H9 (cell line): ENCODE results near the gene SNX32. TPM values are rescaled to one million over a fixed set of nuclear protein-coding genes. Genes with fewer than 3 reads are reported as not detected.

Experiments
- DNase-seq: peaks from one replicate; pipeline ENCODE4 v3.0.0-alpha.2; 2017
- H2AFZ ChIP-seq: one replicate; pipeline ENCODE4 v1.6.1; 2013; ENCODE audit warnings: mild to moderate bottlenecking, low read length, control low read depth, moderate library complexity
- H2AK5ac ChIP-seq: 2 replicates; pipeline ENCODE4 v1.6.1; 2013; ENCODE audit warnings: low read length, control low read depth, mixed read lengths; ENCODE audit not compliant: insufficient read length
- H2BK120ac ChIP-seq: one replicate; pipeline ENCODE4 v1.6.1; 2013; ENCODE audit warnings: low read depth, mild to moderate bottlenecking, low read length, control low read depth, inconsistent platforms; ENCODE audit not compliant: poor library complexity, severe bottlenecking
- H2BK12ac ChIP-seq: 2 replicates; pipeline ENCODE4 v1.6.1; 2013; ENCODE audit warnings: low read length, control low read depth, mixed read lengths, low read depth; ENCODE audit not compliant: insufficient read length
- H2BK15ac ChIP-seq: 2 replicates; pipeline ENCODE4 v1.6.1; 2013; ENCODE audit warnings: low read depth, low read length, control low read depth
- H2BK20ac ChIP-seq: one replicate; pipeline ENCODE4 v1.6.1; 2013; ENCODE audit warnings: low read depth, mild to moderate bottlenecking, low read length, control low read depth, inconsistent platforms; ENCODE audit not compliant: poor library complexity, severe bottlenecking
- H2BK5ac ChIP-seq: 2 replicates; pipeline ENCODE4 v1.6.1; 2013; ENCODE audit warnings: low read length, control low read depth, mixed read lengths; ENCODE audit not compliant: insufficient read length
- H3K14ac ChIP-seq: 2 replicates; pipeline ENCODE4 v1.6.1; 2013; ENCODE audit warnings: low read length, control low read depth; ENCODE audit not compliant: insufficient read depth
- H3K18ac ChIP-seq: 2 replicates; pipeline ENCODE4 v1.6.1; 2013; ENCODE audit warnings: low read depth, mild to moderate bottlenecking, mixed read lengths, low read length, control low read depth; ENCODE audit not compliant: insufficient read length
- H3K23ac ChIP-seq: 2 replicates; pipeline ENCODE4 v1.6.1; 2013; ENCODE audit warnings: low read length, control low read depth, mixed read lengths, low read depth; ENCODE audit not compliant: insufficient read length
- H3K23me2 ChIP-seq: 2 replicates; pipeline ENCODE4 v1.6.1; 2013; ENCODE audit warnings: low read depth, mild to moderate bottlenecking, mixed read lengths, low read length, control low read depth; ENCODE audit not compliant: insufficient read length, poor library complexity, severe bottlenecking
- H3K27ac ChIP-seq: 2 replicates; pipeline ENCODE4 v1.5.1; 2013; ENCODE audit warnings: low read length, control low read depth, mixed read lengths, low read depth; ENCODE audit not compliant: insufficient read length
- H3K27me3 ChIP-seq: 2 replicates; pipeline ENCODE4 v1.6.1; 2013; ENCODE audit warnings: low read length, control low read depth, inconsistent platforms; ENCODE audit not compliant: insufficient read depth
- H3K4ac ChIP-seq: 2 replicates; pipeline ENCODE4 v1.6.1; 2013; ENCODE audit warnings: low read depth, mild to moderate bottlenecking, control low read depth, inconsistent platforms, low read length, moderate library complexity
- H3K4me1 ChIP-seq: 2 replicates; pipeline ENCODE4 v1.6.1; 2013; ENCODE audit warnings: low read length, control low read depth, inconsistent platforms; ENCODE audit not compliant: insufficient read depth
- H3K4me2 ChIP-seq: 2 replicates; pipeline ENCODE4 v1.6.1; 2013; ENCODE audit warnings: low read length, control low read depth, mixed read lengths; ENCODE audit not compliant: insufficient read length, insufficient read depth
- H3K56ac ChIP-seq: 2 replicates; pipeline ENCODE4 v1.6.1; 2013; ENCODE audit warnings: low read depth, mild to moderate bottlenecking, mixed read lengths, low read length, control low read depth; ENCODE audit not compliant: insufficient read length
- H3K79me1 ChIP-seq: 2 replicates; pipeline ENCODE4 v1.6.1; 2013; ENCODE audit warnings: low read depth, mild to moderate bottlenecking, moderate library complexity, low read length, control low read depth, inconsistent platforms; ENCODE audit not compliant: insufficient read depth, poor library complexity, severe bottlenecking
- H3K79me2 ChIP-seq: 2 replicates; pipeline ENCODE4 v1.6.1; 2013; ENCODE audit warnings: low read length, control low read depth, inconsistent platforms; ENCODE audit not compliant: insufficient read depth
- H3K9ac ChIP-seq: 2 replicates; pipeline ENCODE4 v1.6.1; 2013; ENCODE audit warnings: low read length, control low read depth, mixed read lengths; ENCODE audit not compliant: insufficient read length; ENCODE audit errors: extremely low read depth
- H3K9me3 ChIP-seq: one replicate; pipeline ENCODE4 v1.6.1; 2013; ENCODE audit warnings: low read depth, low read length, inconsistent platforms; ENCODE audit not compliant: control insufficient read depth
- H3T11ph ChIP-seq: one replicate; pipeline ENCODE4 v1.6.1; 2013; ENCODE audit warnings: mild to moderate bottlenecking, low read length, control low read depth, inconsistent platforms
- H4K20me1 ChIP-seq: one replicate; pipeline ENCODE4 v1.6.1; 2013; ENCODE audit not compliant: control insufficient read depth, insufficient read length, insufficient read depth
- H4K5ac ChIP-seq: 2 replicates; pipeline ENCODE4 v1.6.1; 2013; ENCODE audit warnings: low read depth, mild to moderate bottlenecking, mixed read lengths, low read length, control low read depth; ENCODE audit not compliant: insufficient read length
- H4K8ac ChIP-seq: replicated peaks from 2 replicates; pipeline ENCODE4 v1.6.1; 2013; ENCODE audit warnings: low read length, control low read depth, mixed read lengths, low read depth; ENCODE audit not compliant: insufficient read length
- H4K91ac ChIP-seq: 2 replicates; pipeline ENCODE4 v1.6.1; 2013; ENCODE audit warnings: low read depth, mild to moderate bottlenecking, moderate library complexity, mixed read lengths, low read length, control low read depth; ENCODE audit not compliant: insufficient read length
- H3K27ac Mint-ChIP-seq, 3 experiments: 2 replicates in 2 of 3; 3 replicates in 1 of 3; pipeline ENCODE4 v1.8.0; 2020 to 2021; ENCODE audit warnings: mixed read lengths in 3 of 3, mild to moderate bottlenecking in 1 of 3, moderate library complexity in 1 of 3
- H3K27me3 Mint-ChIP-seq: 2 replicates; pipeline ENCODE4 v1.8.0; 2021; ENCODE audit warnings: low read depth, mild to moderate bottlenecking, moderate library complexity, mixed read lengths
- H3K36me3 Mint-ChIP-seq, 3 experiments: 2 replicates in 2 of 3; 3 replicates in 1 of 3; pipeline ENCODE4 v1.8.0; 2020 to 2021; ENCODE audit warnings: low read depth in 3 of 3, mixed read lengths in 3 of 3; ENCODE audit not compliant: insufficient read depth in 1 of 3
- H3K4me1 Mint-ChIP-seq, 2 experiments: 2 replicates each; pipeline ENCODE4 v1.8.0; 2020; ENCODE audit warnings: mixed read lengths in 2 of 2
- H3K4me3 Mint-ChIP-seq, 2 experiments: 2 replicates in 1 of 2; 3 replicates in 1 of 2; pipeline ENCODE4 v1.8.0; 2020 to 2021; ENCODE audit warnings: mild to moderate bottlenecking in 2 of 2, mixed read lengths in 2 of 2, moderate library complexity in 1 of 2
- H3K9me3 Mint-ChIP-seq, 2 experiments: 2 replicates in 1 of 2; 3 replicates in 1 of 2; pipeline ENCODE4 v1.8.0; 2020; ENCODE audit warnings: mild to moderate bottlenecking in 2 of 2, mixed read lengths in 2 of 2, moderate library complexity in 1 of 2
- CTCF ChIP-seq: fragments of 200-600 bp; sonication (generic); conservative IDR thresholded peaks from 3 replicates; pipeline ENCODE4 v1.8.0; 2021; ENCODE audit warnings: antibody characterized with exemption, mild to moderate bottlenecking
- WGBS: extraction: QIAGEN DNeasy Blood & Tissue Kit; methylation state at CpG from one replicate; pipeline ENCODE4 v1.1.7; 2013; ENCODE audit warnings: missing lambda C conversion rate, low lambda C conversion rate, mixed read lengths; ENCODE audit not compliant: insufficient read length; ENCODE audit errors: extremely low coverage; 5-methylcytosine and 5-hydroxymethylcytosine counted together
- total RNA-seq: library from RNA; stranded (reverse); gene quantifications from 2 replicates; pipeline ENCODE4 v1.2.1, GENCODE V29; 2021

Gene SNX32
- total RNA-seq, 1 experiment from 2014 or later: 1.2 TPM

GRCh38 chr11:65871811-65872548, 38.2 kb downstream of the SNX32 start:
- Histone ChIP-seq H2BK5ac (no peak overlapping the region), H3K23ac (no peak overlapping the region), H3K23me2 (peaks cover 8% of the 10 kb centered on the region), H3K18ac (no peak overlapping the region), H2BK12ac (no peak overlapping the region), H4K91ac (no peak overlapping the region), H3K9me3 (no peaks in the 10 kb centered on the region), H4K5ac (no peak overlapping the region), H3K14ac (no peak overlapping the region), H2AK5ac (no peak overlapping the region), H3K56ac (no peak overlapping the region), H3K27ac (no peak overlapping the region), H2BK120ac (no peak overlapping the region), H4K20me1 (no peaks in the 10 kb centered on the region), H3K4me1 (no peaks in the 10 kb centered on the region), H3K9ac (no peak overlapping the region), H3K79me2 (no peaks in the 10 kb centered on the region), H3K79me1 (no peaks in the 10 kb centered on the region), H3K27me3 (peaks cover 3% of the 10 kb centered on the region; the same call in 1 of the 2 replicates), H3T11ph (no peak overlapping the region), H3K4me2 (peak overlapping the region; percentile 91), H3K4ac (no peak overlapping the region), H4K8ac (no peak overlapping the region), H2AFZ (no peak overlapping the region), H2BK15ac (no peak overlapping the region), H2BK20ac (no peak overlapping the region)
- WGBS: no CpG with 5 or more reads among the region's 26 CpGs
- Mint-ChIP-seq H3K27ac (no peak overlapping the region; a peak in 1 of 7 replicates), H3K27me3 (peaks cover 13% of the 10 kb centered on the region), H3K4me1 (peaks cover 15 to 17% of the 10 kb centered on the region in 2 experiments), H3K9me3 (no peaks in the 10 kb centered on the region; a peak in 1 of 5 replicates), H3K4me3 (peak overlapping the region; percentile 64 to 68), H3K36me3 (peaks cover 0 to 3% (median 0%) of the 10 kb centered on the region in 3 experiments; a peak in 2 of 7 replicates)
- peak; percentile 67 for DNase-seq
- TF ChIP-seq CTCF: 0 out of 3 replicates have a peak, but pooled peaks have one; percentile 18
